GM18526 (cell line): ENCODE measurements around the gene YPEL2.

Experiments
- POLR2A ChIP-seq: IDR thresholded peaks from 3 replicates; pipeline ENCODE4 v1.6.1; 2011; ENCODE audit not compliant: insufficient read length; ENCODE audit errors: extremely low read depth

YPEL2 gene

DNA sequence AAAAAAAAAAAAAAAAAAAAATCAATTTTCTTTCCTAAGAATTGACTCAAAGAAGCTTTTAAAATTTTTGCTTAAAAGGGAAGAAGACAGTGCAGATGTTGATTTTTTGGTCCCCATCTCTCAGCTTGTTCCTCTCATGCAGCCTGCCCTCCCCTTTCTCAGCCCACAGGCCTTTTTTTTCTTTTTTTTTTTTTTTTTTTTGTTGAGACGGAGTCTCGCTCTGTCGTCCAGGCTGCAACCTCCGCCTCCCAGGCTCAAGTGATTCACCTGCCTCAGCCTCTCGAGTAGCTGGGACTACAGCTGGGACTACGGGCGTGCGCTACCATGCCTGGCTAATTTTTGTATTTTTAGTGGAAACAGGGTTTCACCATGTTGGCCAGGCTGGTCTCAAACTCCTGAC lies 17.7 kb downstream of the YPEL2 start:
- no peak for TF ChIP-seq POLR2A

DNA sequence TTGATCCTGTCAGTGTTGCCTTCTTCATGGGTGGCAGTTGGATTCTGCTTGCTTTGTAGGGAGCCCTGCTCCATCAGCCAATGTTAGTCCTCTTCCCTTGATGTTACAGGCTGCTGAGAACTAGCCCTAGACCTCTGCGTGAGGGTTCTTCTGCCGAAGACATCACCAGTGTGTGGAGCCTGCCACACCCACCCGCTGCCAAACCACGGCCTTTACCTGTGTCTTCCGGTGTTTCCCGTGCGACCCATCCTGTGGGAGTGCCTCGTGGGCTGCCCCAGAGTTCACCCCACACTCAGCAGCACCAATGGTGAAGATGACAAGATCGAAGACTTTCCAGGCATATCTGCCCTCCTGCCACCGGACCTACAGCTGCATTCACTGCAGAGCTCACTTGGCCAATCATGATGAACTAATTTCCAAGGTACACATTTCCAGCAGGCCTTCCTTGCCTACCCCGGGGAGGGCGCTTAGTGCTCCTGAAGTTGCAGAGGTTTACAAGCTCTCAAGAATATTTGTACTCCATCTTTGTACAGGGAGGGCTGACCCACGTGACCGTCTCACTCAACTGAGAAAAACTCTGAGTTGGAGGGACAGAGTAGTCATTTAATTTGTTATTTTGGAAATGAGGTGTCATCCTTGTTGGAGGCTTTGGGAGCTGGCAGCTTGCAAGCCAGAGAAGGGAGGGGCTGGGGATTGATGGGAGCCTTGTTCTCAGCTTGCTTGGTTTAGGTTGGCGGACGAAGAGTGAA lies 21.8 kb downstream of the YPEL2 start:
- TF ChIP-seq POLR2A = no peak

DNA sequence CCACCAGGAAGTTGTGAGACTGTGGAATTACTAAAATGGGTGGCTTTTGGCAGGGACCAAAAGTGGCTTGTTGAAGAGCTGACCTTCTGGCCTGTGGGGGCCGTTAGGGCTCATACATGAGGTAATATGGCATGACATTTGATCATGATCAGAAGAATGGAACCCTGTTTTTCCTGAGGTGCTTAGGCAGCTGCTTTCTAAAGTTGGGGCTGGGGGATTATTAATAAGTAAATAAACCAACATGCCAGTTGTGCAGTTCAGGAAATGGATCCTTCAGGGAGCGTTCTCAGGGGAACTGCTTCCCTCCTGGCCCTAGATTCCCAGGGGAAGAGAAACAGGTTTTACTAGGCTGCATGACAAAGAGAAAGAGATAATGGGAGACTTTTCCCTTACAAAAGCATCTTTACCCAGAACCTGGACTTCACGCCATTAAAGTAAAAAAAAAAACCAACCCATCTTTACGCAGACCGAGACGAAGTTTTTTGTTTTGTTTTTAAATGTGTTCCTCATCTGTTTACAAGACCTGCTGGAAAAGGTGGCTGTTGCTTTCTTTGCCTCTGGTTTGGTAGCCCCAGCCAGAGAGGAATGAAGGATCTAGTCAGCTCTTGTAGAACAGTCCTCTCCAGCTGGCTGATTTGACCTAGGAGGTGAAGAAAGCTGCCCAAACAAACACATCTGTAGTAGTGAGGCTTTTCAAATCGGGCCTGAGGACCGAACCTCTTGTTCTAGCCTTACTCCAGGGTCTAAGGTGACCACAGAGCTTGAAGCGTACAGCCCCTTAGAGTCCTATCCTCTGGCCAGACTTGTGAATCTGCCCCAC lies 22.7 kb downstream of the YPEL2 start:
- TF ChIP-seq POLR2A = no peak

DNA sequence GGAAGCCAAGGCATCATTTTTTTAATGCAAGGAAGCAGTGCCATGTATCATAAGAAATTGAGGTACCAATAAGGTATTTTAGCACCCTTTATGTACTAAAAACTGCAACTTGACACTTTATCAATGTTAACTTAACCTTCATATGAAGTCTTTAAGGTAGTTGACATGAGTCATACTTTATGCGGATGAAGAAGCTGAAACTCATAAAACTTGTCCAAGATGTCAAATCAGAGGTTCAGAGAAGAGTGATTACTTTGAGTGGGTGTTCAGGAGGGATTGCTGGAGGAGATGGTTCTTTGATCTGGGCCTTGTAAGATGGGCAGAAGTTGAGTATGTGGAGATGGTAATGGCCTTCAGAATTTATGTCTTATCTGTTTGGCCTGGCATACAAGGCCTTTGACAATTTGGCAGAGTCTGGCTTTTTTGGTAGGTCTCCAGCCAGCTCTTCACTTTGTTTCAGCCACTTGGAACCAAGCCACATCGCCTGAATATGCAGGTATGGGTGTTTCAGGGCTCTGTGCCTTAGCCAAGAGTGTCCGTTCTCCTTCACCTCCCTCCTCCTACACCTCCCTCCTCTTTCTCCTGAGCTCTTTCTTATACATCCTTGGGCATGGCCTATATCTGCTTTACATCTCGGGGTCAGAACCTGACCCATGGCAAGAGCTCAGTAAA lies 23.7 kb downstream of the YPEL2 start:
- no peak for TF ChIP-seq POLR2A

DNA sequence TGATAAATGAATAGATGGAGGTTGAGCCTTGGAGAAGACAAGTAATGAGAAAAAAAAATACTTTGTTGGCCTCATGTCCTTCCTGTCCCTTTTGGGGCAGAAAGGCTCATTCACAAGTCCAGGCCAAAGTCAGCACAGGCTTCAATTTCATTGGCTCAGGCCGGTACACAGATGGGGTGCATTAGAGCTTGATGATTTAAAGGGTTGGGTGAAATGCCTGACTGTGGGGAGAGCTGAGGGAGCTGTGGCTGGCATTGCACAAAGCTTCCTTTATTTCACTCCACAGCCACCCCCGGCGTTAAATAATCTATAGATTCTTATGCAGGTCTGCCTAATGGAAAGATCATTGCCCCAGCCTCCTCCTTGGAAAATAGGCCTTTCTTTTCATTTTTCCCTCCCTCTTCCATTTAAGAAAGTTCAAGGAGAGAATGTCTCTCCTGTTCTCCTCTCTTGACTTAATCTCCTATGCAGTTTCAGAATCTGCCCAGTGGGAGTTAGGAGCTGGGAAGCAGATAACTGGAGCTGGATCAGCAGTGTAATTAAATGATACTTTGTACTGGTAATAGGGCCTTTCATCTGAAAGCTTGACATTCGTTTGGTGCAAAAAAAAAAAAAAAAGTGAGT lies 24.4 kb downstream of the YPEL2 start:
- TF ChIP-seq POLR2A = no peak

DNA sequence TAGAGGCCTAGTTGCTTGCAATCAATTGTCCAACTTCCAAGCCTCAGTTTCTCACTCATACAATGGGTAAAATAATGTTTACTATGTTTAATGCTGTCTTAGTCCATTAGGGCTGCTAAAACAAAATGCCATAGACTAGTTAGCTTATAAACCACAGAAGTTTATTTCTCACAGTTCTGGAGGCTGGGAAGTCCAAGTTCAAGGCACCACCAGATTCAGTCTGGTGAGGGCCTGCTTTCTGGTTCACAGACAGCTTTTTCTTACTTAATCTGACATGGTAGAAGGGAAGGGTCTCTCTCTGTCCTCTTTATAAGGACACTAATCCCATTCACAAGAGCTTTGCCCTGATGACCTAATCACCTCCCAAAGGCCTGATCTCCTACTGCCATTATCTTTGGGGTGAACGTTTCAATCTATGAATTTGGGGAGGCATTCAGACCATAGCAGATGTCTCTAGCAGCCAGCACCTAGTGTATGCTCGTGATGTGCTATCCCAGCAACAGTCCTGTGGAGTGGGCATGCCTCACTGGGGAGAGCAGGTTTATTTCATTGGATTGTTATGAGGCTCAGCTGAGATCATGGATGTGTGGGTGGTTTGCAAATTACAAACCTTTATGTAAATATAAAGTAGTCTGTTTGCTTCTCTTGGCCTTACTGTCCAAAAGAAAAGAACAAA lies 25.2 kb downstream of the YPEL2 start:
- no peak for TF ChIP-seq POLR2A

DNA sequence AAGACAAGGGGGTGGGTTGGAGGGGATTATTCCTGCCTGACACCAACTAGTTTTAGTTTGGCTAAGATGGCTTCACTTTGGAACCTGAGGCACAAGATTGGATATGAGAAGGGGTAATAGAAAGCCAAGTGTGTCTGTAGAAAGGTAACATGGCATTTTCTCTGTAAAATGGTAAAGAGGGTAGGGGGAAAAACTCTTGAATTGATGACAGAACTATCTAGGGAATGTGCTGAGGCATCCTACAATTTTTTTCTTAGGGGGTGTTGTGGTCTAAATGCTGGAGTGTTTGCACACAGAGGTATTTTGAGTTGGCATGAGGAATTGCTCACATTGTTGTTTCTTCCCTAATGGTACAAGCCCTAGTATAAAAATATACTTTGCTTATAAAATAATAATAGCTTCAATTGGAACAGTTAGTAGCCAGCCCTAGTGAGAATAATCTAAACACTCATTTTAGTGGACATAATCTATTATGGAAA lies 25.8 kb downstream of the YPEL2 start:
- TF ChIP-seq POLR2A = no peak

DNA sequence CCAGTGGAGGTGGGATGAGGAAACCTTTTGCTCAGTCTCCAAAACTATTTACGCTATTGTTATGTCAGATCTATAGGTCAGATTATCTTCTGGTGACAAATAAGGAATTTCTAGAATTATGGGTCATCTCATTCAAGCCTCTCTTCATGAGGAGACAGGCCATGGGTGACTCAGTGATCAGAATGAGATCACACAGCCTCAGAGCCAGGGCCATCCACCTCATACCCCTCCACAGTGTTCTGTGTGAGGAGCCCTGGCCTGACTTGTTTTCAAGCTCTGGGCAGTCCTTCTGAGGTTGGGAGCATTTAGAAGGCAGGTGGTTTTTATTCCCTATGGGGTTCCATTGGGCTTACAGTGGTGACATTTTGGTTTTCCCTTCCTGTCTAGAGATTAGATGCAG lies 26.5 kb downstream of the YPEL2 start:
- TF ChIP-seq POLR2A = no peak

DNA sequence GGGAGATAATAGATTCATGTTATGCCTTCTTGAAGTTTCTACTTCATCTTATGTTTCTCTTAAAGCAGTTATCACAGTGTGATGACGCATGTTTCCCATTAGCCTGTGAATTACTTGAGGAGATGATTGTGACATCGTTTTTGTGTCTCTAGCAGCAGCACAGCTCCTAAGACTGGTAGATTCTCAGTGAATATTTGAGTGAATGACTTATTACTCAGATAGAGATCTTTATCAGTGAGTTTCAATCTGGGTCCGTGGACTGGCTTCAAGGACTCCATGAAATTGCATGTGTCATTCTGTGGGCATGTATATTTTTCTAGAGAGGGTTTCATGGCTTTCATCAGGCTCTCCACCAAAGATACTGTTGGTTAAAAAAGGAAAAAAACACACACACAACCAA lies 29.9 kb downstream of the YPEL2 start:
- no peak for TF ChIP-seq POLR2A

DNA sequence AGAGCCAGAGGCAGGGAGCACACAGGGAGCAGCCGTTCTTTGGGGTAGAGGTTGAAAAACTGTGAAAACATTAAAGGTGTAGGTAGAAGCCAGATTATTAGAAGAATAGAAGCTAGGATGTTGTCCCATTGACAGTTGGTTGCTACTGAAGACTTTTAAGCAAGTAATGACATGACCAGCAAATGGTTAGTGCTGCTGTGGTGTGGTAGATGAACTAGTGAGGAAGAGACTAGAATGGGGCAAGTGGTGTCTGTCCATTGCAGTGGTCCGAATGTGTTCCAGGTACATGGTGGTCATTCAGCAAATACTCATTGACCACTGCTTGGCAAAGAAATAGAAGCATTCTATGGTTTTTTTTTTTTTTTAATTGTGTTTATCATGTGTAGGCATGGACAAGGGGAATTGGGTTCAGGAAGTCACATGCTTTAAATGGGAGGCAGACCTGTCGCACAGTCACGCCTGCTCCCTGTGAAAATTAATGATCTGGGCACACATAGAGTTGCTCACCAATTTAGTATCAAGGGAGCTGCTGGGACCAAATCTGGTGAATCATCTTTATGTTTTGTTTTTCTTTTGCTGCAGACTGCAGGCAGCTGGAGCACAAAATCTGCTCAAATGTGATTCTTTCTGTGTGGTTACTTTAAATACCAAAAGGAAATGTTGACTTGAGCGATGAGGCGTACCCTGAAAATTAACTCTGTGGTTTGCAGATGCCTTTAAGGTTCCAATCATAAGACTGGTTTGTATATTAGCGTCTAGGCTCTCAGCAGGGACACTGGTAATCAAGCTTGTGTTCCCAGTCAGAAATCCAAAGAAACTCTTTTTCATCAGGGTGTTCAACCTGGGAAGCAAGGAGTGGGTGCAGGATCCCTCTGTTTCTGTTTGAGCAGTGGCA lies 30.7 kb downstream of the YPEL2 start:
- TF ChIP-seq POLR2A = no peak

DNA sequence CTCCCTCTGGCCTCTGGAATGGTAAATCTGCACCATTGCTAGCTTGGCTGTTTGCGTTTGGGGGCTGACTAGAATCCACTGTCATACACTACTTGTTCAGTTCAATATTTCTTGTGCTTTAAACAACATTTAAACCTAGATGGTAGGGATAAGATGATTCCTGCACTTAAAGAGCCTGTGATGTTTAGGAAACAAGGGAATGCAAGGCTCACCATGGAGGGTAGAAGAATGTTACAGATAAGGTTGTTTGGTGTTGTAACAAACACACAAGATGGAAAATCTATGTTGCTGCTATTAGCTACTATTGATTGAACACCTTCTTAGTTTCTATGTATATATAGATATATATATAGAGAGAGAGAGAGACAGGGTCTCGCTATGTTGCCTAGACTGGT lies 31.4 kb downstream of the YPEL2 start:
- TF ChIP-seq POLR2A = no peak

DNA sequence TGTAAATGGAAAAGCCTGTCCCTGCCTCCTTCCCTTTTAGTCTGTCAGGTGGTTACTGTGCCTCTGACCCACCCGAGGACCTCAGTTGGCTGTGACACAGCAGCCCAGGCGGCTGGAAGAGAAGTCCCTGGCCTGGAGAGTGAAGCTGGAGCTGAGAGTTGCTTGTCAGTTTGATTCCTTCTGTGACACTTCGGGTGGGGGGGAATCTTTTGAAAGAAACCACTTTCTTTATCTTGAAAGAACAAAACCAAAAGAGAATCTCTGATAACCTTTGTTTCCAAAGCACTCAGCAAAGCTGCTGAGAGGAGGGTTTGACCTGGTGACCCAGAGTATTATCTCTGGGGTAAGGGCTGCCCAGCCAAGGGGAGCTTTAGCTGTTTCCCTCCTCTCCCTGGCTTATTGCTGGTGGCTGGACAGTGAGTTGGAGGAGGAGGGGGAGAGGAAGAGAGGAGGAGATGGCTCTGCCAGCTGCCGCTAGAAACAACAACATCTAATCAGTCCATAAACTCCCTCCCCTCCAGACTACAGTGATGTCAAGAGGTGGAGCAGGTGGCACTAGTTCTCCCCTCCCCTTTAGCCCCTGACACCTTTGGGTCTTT lies 34.0 kb downstream of the YPEL2 start:
- TF ChIP-seq POLR2A = no peak

DNA sequence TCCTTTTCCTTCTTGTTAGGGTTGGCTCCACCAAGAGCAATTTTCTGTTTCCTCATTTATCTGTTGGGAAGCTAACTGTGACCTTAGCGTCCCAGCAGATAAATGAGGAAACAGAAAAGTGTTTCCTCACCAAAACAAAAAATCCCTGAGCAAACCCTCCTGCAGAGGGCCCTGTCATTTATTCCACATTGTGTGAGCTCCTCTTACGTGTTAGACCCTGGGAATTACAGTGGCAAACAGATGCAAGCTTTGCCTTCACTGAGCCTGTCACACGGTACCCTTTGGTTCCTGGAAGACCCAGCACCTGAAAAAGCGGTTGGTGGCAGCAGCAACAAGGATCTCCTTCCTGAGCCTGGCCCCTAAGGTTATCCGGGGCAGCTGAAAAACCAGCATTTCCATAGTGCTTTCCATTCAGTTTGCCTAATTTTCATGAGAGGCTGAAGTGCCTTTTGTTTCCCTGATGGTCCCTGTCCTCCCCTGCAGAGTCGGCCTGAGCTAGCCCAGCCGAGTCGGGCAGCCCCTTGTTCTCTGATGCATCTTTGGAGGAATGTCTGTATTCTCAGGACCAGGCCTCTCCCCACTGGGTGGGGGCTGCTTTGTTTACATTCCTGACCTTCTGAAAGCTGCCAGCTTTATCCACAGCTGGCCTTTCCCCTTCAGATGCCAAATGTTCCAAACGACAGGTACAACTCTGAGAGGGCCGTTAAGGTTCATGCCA lies 34.7 kb downstream of the YPEL2 start:
- no peak for TF ChIP-seq POLR2A
